GM19455 (cell line): ENCODE measurements around the gene PITX2.

Experiments used
- ATAC-seq: cut with Tn5 transposase; IDR thresholded peaks from one replicate; pipeline ENCODE4 v1.9.1; 2021; ENCODE audit not compliant: unreplicated experiment

PITX2 gene

DNA sequence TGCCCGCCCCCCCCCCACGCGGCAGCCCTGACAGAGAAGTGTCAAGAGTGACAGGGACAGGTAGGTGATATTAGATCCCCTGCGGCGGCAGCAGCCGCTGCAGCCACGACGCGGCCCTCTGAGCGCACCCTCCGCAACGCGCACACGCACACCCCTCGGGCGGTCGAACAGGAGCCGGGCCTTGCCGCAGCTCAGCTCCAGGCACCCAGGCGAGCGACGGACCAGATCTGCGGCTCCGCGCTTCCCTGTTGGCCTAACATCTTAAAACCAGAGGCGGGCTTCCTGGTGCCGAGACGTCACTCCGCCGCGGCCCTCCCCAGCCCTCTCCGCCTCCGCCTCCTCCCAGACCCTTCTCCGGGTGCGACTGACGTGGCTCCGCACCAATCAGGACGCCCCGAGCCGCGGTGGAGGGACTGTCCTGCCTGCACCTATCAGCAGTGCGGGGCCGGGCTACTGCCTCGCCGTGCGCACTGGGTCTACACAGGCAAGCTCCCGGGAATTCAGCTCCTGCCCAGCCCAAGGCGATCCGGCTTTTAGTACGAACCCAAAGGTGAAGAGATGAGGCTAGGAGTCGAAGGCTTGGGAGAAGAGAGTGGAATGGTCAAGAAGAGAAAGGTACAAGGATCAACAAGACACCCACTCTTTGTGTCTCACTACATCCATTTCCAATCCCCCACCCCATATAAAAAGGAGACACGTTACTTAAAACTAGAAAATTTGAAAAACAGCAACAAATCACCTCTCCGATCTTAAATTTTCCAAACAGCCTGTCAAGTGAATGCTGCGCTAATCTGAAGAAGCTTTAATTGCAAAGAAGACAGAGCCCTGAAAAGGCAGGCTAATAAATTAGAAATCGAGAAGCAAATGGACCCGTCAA, at the start of gene PITX2:
Gene PITX2 (minus strand): TSS at position 237 of the 877 bp plus-strand sequence. CDS start 617 bp downstream, outside the sequence.
- peak; percentile 58 for ATAC-seq

- no peak for ATAC-seq
Observed at GRCh38 chr4:110671679-110672078, 48.8 kb upstream of the PITX2 start.

DNA sequence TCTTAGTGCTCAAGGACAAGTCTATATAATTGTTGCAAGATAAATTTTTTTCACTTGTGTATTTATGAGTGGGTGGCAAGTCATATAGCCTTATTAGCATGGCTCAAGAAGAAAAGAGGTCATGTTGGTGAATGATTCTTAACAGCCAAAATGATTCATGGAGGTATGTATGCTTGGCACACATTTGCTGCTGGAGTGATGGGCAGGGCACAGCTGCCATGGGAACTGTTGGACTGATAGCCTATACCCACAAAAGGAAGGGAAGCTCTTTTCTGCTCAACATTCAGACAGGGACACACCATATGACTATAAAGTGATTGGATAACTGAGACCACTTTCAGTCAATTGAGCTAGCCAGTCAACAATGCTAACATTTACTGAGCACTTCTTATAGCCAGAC, 46.8 kb upstream of the PITX2 start:
- no peak for ATAC-seq

DNA sequence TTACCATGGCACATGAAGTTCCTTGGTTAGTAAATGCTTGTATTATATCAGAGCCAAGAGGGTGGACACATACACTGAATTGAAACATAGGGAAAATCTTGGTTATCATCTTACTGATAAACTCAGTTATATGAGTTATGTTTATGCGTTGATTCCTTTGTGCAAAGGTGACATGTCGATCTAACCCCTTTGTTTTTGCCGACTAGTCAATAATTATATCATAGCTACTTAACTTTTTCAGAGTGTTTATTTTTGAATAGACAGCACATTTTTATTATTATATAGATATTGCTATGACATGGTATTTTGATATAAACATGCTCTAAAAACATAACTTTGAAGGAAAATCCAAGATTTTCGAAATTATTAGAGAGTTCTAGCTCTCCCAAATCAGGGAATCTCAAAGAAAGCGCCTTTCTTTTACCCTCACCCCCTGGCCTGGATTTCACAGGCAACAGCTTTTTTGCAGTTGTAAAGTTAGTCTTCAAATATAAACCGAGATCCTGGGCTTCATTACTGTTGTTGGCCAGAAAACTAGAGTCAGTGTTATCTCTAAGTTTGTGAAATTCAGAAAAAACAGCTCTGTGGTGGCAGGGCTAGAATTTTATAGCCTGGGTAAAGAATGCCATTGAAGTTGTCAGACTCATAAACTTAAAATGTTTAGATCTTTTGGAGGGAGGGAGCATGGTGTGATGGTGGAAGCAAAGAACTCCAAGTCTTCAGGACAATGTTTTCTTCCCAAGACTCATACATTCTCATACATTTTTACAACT, 45.8 kb upstream of the PITX2 start:
- no peak for ATAC-seq

DNA sequence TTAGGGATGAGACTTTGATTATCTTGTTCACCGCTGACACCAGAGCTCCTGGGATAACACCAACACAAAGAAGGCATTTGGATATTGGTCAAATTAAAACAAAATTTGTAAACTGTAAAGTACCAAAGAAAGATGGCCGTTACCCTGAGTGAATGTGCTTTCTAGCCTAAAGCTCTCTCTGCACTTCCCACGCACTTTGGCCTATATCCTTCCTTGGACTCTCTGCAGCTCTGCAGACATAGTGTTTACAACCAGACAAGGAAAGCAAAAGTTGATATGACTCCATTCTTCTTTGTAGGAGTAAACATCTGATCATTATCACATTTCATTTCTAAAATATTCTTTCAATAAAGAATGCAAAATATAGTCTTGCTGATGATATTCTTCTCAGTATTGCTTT, 44.8 kb upstream of the PITX2 start:
- no peak for ATAC-seq

GRCh38 chr4:110666030-110666429, 43.2 kb upstream of the PITX2 start:
- no peak for ATAC-seq

DNA sequence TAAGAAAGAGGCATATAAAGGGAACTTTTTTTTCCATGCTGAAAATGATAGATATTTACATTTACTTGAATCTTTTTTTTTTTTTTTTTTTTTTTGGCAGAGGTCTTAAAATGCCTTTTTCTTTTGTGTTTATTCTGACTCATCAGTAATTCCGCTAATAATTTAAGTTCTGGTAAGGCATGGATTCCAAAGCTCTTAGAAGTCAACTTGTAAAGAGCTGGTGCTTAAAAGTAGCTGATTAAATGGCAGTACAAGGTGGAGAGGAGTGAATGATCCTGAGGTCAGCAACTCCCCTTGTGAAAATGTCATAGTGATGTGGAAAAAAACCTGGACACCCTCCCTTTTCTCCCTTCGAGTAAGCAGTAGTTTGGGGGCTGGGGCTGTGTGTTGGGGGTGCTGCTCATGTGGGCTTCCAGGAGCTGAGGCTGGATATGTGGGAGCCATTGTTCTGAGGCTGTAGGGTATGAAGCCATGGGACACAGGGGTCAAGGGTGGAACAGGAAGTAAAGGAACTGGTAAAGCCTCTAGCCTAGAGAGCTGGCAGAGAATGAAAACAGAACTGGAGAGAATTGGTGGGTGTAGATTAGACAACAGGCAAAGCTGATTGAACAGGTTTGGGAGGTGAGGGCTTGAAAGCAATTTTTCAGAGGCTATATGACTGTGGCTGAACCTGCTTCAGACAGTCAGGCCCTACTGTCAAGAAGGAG, 41.0 kb upstream of the PITX2 start:
- no peak for ATAC-seq

- ATAC-seq = no peak
Observed at GRCh38 chr4:110663206-110663605, 40.3 kb upstream of the PITX2 start.

- ATAC-seq = no peak
Observed at GRCh38 chr4:110660755-110661154, 37.9 kb upstream of the PITX2 start.

DNA sequence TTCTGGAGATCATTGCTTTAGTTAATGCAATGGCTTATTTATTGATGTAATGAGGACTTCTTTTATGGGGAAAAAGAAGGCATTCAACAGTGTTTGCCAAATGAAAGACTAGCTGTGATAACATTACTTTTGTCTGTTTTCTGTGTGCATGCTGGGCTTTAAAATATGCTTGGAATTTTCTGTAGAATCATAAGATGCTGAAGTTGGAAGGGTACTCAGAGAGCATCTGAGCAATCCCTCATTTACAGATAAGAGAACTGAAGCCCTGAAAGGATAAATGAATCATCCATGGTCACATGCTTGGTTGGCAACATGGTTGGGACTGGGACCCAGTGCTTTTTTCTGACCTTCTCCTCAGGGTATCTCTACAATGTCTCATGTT, 31.4 kb upstream of the PITX2 start:
- no peak for ATAC-seq

GRCh38 chr4:110653321-110654253, 30.7 kb upstream of the PITX2 start:
- ATAC-seq = no peak

GRCh38 chr4:110644008-110644407, 21.1 kb upstream of the PITX2 start:
- no peak for ATAC-seq

GRCh38 chr4:110643096-110643495, 20.2 kb upstream of the PITX2 start:
- no peak for ATAC-seq

DNA sequence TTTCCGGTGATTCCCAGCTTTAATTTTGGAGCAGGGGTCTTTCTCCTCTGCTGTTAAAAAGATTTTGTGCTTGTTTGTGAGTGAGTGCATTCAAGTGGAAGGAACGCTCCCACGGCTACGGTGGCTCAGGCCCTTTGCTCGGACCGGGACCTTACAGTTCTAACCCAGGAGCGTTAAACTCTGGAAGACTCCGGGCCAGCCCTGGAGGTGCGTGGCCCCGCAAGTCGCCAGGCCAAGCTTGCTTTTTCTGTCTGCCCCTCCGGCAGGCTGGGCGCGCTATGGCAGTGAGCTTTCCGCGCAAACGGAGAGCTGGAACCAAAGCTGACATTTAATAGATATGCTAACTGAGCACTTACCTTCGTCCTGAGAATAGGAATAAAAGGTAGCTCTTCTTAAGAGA, 18.3 kb upstream of the PITX2 start:
- ATAC-seq = no peak

DNA sequence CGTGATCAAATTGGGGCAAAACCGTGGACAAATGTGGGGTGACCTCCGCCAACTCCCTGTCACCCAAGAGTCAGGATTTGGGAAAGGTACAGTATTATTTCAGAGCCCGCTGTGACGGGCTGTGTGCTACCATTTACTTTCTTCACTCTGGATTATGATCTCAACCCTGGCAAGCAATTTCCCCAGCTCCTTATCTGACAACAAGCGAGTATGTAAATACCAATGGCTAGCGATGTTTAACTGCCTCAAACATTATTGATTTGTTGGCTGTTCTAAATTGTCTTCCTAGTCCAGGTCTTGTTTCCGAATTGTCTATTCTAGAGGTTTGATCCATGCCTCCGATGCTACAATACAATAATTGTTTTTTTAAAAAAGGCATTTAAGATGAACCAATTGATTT, 17.7 kb upstream of the PITX2 start:
- ATAC-seq = no peak

DNA sequence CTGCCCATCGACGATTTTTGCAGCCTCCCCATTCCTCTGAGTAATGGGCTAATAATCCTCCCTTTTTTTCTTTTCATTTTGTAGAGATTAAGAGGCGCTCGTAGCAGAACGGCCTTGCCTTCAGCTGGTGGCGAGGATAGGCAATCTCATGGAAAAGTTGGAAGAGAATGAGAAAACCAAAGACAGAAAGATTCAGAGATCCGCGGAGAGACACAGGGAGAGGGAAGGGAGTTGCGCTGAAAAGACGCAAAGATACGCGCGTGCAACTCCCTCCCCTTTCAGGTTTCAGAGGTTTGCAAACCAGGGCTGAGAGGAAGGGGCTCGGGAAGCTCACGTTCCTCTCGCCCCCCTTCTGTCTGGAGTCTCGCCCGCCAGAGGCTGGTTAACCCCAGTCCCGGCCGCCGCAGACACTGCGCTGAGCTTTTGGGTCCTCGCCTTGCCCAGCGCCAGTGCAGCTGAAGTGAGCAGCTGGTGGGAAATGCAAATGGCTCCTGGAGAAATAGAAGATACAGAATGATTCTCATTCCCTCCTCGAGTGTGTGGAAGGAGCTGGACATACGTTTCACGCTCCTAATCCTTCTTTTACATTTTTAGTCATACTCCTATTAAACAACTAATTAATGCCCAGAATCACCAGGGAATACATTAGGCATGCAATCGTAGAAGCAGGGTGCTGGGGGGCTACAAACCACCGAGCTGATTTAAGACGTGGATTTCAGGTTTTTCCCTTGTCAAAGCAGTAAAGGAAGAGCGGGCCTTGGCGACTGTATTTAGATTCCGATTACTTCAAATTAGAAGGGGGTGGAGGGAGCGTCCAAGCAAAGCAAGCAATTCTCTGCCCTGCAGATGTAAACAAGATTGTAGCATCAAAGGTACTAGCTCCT, 16.6 kb upstream of the PITX2 start:
- ATAC-seq = no peak

DNA sequence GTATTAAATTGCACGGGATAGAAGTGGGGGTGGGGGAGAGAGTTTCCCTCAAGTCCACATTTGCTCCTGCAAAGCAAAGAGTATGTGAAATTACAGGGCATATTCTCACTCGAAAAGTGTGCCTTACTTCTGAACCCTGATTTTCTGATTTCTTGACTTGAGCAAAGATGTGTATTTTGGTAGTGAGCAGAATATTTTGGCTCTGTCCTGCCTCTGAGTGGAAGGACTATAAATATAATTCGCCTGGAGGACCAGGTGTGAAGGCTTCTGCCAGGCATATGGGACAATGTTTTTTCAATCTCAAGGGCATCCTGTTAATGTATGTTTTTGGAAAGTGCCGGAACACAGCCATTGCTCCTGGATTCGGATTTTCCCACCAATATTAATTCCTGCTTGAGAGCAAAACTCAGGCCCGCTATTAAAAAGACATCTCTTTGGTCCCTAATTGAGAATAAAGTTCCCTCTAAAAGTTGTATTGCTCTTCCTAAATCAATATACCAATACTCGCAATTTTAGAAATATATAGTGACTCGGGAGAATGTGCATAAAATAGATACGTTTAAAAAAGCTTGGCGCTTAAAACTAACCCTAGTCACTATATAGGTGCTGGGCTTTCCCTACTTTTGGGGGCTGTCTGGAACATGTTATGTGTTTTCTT, 15.3 kb upstream of the PITX2 start:
- ATAC-seq = no peak

GRCh38 chr4:110637408-110638088, 14.7 kb upstream of the PITX2 start:
- ATAC-seq = no peak
